Mesendoderm (in vitro differentiated cells): Measurements from ENCODE around the gene FRMD4A.

Experiments used
- DNase-seq: peaks from one replicate; pipeline ENCODE4 v3.0.0; 2013
- H2AK5ac ChIP-seq: 2 replicates; pipeline ENCODE4 v1.6.1; 2013; ENCODE audit warnings: low read length, inconsistent platforms
- H2BK120ac ChIP-seq: 2 replicates; pipeline ENCODE4 v1.6.1; 2013; ENCODE audit warnings: low read depth, mild to moderate bottlenecking, low read length, moderate library complexity, mixed read lengths
- H2BK15ac ChIP-seq: replicated peaks from 2 replicates; pipeline ENCODE4 v1.6.1; 2013; ENCODE audit warnings: low read depth, mild to moderate bottlenecking, moderate library complexity
- H2BK5ac ChIP-seq: 2 replicates; pipeline ENCODE4 v1.6.1; 2013; ENCODE audit warnings: low read length, inconsistent platforms
- H3K18ac ChIP-seq: 2 replicates; pipeline ENCODE4 v1.6.1; 2013; ENCODE audit warnings: mild to moderate bottlenecking, low read length, mixed read lengths
- H3K23ac ChIP-seq: one replicate; pipeline ENCODE4 v1.6.1; 2013; ENCODE audit warnings: low read length
- H3K27ac ChIP-seq: 2 replicates; pipeline ENCODE4 v1.5.1; 2013; ENCODE audit warnings: low read depth, mild to moderate bottlenecking, inconsistent platforms, low read length, moderate library complexity
- H3K27me3 ChIP-seq: 2 replicates; pipeline ENCODE4 v1.6.1; 2013; ENCODE audit warnings: low read length, control low read depth, mild to moderate bottlenecking, inconsistent platforms; ENCODE audit not compliant: insufficient read depth, poor library complexity
- H3K36me3 ChIP-seq: 2 replicates; pipeline ENCODE4 v1.6.1; 2013; ENCODE audit warnings: low read length, inconsistent platforms; ENCODE audit not compliant: control insufficient read depth, insufficient read depth
- H3K4ac ChIP-seq: one replicate; pipeline ENCODE4 v1.6.1; 2013; ENCODE audit warnings: low read depth, mild to moderate bottlenecking, low read length, moderate library complexity
- H3K4me1 ChIP-seq: 2 replicates; pipeline ENCODE4 v1.6.1; 2013; ENCODE audit warnings: low read depth, low read length, inconsistent platforms; ENCODE audit not compliant: control insufficient read depth
- H3K4me2 ChIP-seq: 2 replicates; pipeline ENCODE4 v1.6.1; 2013; ENCODE audit warnings: low read length
- H3K4me3 ChIP-seq: 2 replicates; pipeline ENCODE4 v1.5.1; 2013; ENCODE audit warnings: mild to moderate bottlenecking, low read length
- H3K56ac ChIP-seq: one replicate; pipeline ENCODE4 v1.6.1; 2013; ENCODE audit warnings: low read length
- H3K79me1 ChIP-seq: 2 replicates; pipeline ENCODE4 v1.6.1; 2013; ENCODE audit warnings: low read length, inconsistent platforms
- H3K79me2 ChIP-seq: 2 replicates; pipeline ENCODE4 v1.6.1; 2013; ENCODE audit warnings: mild to moderate bottlenecking, low read length; ENCODE audit not compliant: control insufficient read depth, insufficient read depth
- H3K9ac ChIP-seq: 2 replicates; pipeline ENCODE4 v1.6.1; 2013; ENCODE audit warnings: low read length, inconsistent platforms
- H4K5ac ChIP-seq: one replicate; pipeline ENCODE4 v1.6.1; 2013; ENCODE audit warnings: low read length
- H4K8ac ChIP-seq: one replicate; pipeline ENCODE4 v1.6.1; 2013; ENCODE audit warnings: low read depth, mild to moderate bottlenecking, control low read depth, low read length, moderate library complexity
- WGBS: extraction: QIAGEN DNeasy Blood & Tissue Kit; methylation state at CpG from one replicate; pipeline ENCODE4 v1.1.7; 2013; ENCODE audit warnings: low lambda C conversion rate, missing lambda C conversion rate; ENCODE audit not compliant: insufficient coverage; ENCODE audit errors: extremely low coverage; 5-methylcytosine and 5-hydroxymethylcytosine counted together

Gene FRMD4A

GRCh38 chr10:13661256-13661655, 669.5 kb downstream of the FRMD4A start:
- Histone ChIP-seq H2AK5ac (no peak overlapping the region), H2BK5ac (no peak overlapping the region), H3K9ac (no peak overlapping the region), H3K4me1 (no peaks in the 10 kb centered on the region), H3K27ac (no peak overlapping the region), H2BK120ac (no peak overlapping the region), H2BK15ac (no peak overlapping the region), H3K18ac (no peak overlapping the region), H3K23ac (no peak overlapping the region), H3K79me1 (no peaks in the 10 kb centered on the region), H3K56ac (no peak overlapping the region), H3K79me2 (no peaks in the 10 kb centered on the region), H3K4me3 (no peak overlapping the region), H3K4ac (no peak overlapping the region), H3K36me3 (peaks cover 3% of the 10 kb centered on the region), H3K27me3 (no peaks in the 10 kb centered on the region), H4K8ac (no peak overlapping the region), H3K4me2 (no peak overlapping the region), H4K5ac (no peak overlapping the region)
- WGBS, result no CpG with 5 or more reads among the region's 8 CpGs
- no peak for DNase-seq

- no peak overlapping the region for H2BK15ac ChIP-seq
- no peak overlapping the region for H3K23ac ChIP-seq
- H3K4me1 ChIP-seq, result no peaks in the 10 kb centered on the region
- H3K79me2 ChIP-seq, result no peaks in the 10 kb centered on the region
- H3K36me3 ChIP-seq, result peaks cover 3% of the 10 kb centered on the region
- no peak overlapping the region for H2BK5ac ChIP-seq
- no peaks in the 10 kb centered on the region for H3K79me1 ChIP-seq
- DNase-seq, result no peak
- no peak overlapping the region for H4K5ac ChIP-seq
- no peak overlapping the region for H2AK5ac ChIP-seq
- H3K56ac ChIP-seq, result no peak overlapping the region
- no peak overlapping the region for H3K4ac ChIP-seq
- no peak overlapping the region for H4K8ac ChIP-seq
- no peaks in the 10 kb centered on the region for H3K27me3 ChIP-seq
- no peak overlapping the region for H3K4me2 ChIP-seq
- no peak overlapping the region for H3K18ac ChIP-seq
- H3K27ac ChIP-seq, result no peak overlapping the region
- no CpG with 5 or more reads among the region's 7 CpGs for WGBS
- H3K4me3 ChIP-seq, result no peak overlapping the region
- H2BK120ac ChIP-seq, result no peak overlapping the region
- H3K9ac ChIP-seq, result no peak overlapping the region
Measured at GRCh38 chr10:13660551-13660920, 670.2 kb downstream of the FRMD4A start.

GRCh38 chr10:13659887-13660550, 670.7 kb downstream of the FRMD4A start:
- Histone ChIP-seq H4K8ac (no peak overlapping the region), H3K27ac (no peak overlapping the region), H3K4me2 (no peak overlapping the region), H3K23ac (no peak overlapping the region), H3K36me3 (peaks cover 3% of the 10 kb centered on the region), H3K18ac (no peak overlapping the region), H2BK15ac (no peak overlapping the region), H3K9ac (no peak overlapping the region), H2BK120ac (no peak overlapping the region), H3K4me3 (no peak overlapping the region), H2AK5ac (no peak overlapping the region), H3K79me2 (no peaks in the 10 kb centered on the region), H2BK5ac (no peak overlapping the region), H3K56ac (no peak overlapping the region), H3K27me3 (no peaks in the 10 kb centered on the region), H3K4me1 (no peaks in the 10 kb centered on the region), H3K4ac (no peak overlapping the region), H4K5ac (no peak overlapping the region), H3K79me1 (no peaks in the 10 kb centered on the region)
- WGBS, result no CpG with 5 or more reads among the region's 19 CpGs
- DNase-seq, result peak; percentile 60

GRCh38 chr10:13658871-13659685, 671.6 kb downstream of the FRMD4A start:
- H3K27ac ChIP-seq, result no peak overlapping the region

GRCh38 chr10:13658264-13658663, 672.5 kb downstream of the FRMD4A start:
- WGBS, result no CpG with 5 or more reads among the region's 10 CpGs
- Histone ChIP-seq H3K4ac (no peak overlapping the region), H2AK5ac (no peak overlapping the region), H3K36me3 (peaks cover 11% of the 10 kb centered on the region), H2BK5ac (no peak overlapping the region), H3K56ac (no peak overlapping the region), H3K79me1 (no peaks in the 10 kb centered on the region), H4K5ac (no peak overlapping the region), H2BK120ac (no peak overlapping the region), H3K18ac (no peak overlapping the region), H3K4me2 (no peak overlapping the region), H3K27me3 (no peaks in the 10 kb centered on the region), H3K27ac (no peak overlapping the region), H3K4me1 (no peaks in the 10 kb centered on the region), H2BK15ac (no peak overlapping the region), H3K4me3 (no peak overlapping the region), H3K9ac (no peak overlapping the region), H3K23ac (no peak overlapping the region), H4K8ac (no peak overlapping the region), H3K79me2 (no peaks in the 10 kb centered on the region)
- DNase-seq, result no peak

More at GRCh38 chr10:13658871-13659685, 671.6 kb downstream of the FRMD4A start:
- Histone ChIP-seq H3K18ac (no peak overlapping the region), H2BK5ac (no peak overlapping the region), H2BK120ac (no peak overlapping the region), H3K36me3 (peaks cover 5% of the 10 kb centered on the region), H4K5ac (no peak overlapping the region), H3K56ac (no peak overlapping the region), H2AK5ac (no peak overlapping the region), H3K4me2 (no peak overlapping the region), H3K79me1 (no peaks in the 10 kb centered on the region), H3K9ac (no peak overlapping the region), H2BK15ac (no peak overlapping the region), H4K8ac (no peak overlapping the region), H3K4ac (no peak overlapping the region), H3K79me2 (no peaks in the 10 kb centered on the region), H3K4me1 (no peaks in the 10 kb centered on the region), H3K4me3 (no peak overlapping the region), H3K23ac (no peak overlapping the region), H3K27me3 (no peaks in the 10 kb centered on the region)
- WGBS, result no CpG with 5 or more reads among the region's 21 CpGs
- DNase-seq, result peak; percentile 16
